GM18907 (cell line): ENCODE results near the gene SND1.
A peak's percentile ranks its signal among the peaks of the same experiment; 100 is the strongest.

Experiments used
- ATAC-seq: cut with Tn5 transposase; IDR thresholded peaks from one replicate; pipeline ENCODE4 v1.9.1; 2021; ENCODE audit warnings: mild to moderate bottlenecking, moderate library complexity; ENCODE audit not compliant: unreplicated experiment

The SND1 gene

GRCh38 chr7:127885843-127886242 is 233.8 kb downstream of the SND1 start:
- no peak for ATAC-seq

DNA sequence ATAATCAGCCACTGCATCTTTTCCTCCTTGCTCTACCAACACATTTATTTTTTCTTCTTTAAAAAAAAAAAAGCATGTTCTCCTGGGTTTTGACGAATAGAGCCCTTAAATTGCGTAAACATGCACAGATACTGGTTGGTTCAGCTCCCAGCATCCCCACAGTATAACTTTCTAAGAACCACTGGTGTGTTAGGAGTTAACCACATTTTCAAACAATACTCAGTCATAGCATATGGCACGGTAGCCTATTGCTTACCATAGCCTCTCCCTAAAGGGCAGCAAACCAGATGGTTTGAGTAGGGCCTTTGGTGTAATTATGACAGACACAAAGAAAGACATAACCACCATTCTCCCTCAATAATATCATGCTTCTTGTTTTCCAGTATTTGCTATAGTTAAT is 234.3 kb downstream of the SND1 start:
- ATAC-seq = no peak

- no peak for ATAC-seq
These were observed 235.1 kb downstream of the SND1 start for GRCh38 chr7:127887096-127887495.

GRCh38 chr7:127887631-127888030 is 235.6 kb downstream of the SND1 start:
- ATAC-seq = no peak

GRCh38 chr7:127888411-127888810 is 236.4 kb downstream of the SND1 start:
- ATAC-seq = no peak

DNA sequence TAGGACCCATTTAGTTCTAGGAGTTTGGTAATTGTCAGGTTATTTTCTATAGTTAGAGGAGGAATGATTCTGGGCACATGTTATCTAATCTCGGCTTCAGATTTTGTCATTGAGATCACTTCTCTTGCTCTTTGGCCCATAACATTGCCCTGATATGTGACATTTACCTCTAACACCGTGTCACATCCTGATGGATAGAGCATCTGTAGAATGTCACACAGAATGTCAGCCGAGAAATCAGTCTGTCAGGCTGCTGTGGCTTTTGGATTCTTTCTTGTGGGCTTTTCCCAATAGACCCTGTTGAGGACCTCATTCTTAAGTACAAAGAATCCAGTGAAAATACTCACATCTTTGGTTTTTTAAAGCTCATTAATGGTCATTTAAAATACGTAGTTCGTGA is 236.8 kb downstream of the SND1 start:
- ATAC-seq = no peak

DNA sequence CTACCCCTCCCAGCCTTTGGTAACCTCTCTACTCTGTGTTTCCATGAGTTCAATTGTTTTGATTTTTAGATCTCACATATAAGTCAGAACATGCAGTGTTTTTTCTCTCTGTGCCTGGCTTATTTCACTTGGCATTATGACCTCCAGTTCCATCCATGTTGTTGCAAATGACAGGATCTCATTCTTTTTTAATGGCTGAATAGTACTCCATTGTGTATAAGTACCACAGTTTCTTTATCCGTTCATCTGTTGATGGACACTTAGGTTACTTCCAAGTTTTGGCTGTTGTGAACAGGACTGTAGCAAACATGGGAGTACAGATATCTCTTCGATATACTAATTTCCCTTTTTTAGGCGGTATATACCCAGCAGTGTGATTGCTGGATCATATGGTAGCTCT is 237.7 kb downstream of the SND1 start:
- ATAC-seq = no peak

DNA sequence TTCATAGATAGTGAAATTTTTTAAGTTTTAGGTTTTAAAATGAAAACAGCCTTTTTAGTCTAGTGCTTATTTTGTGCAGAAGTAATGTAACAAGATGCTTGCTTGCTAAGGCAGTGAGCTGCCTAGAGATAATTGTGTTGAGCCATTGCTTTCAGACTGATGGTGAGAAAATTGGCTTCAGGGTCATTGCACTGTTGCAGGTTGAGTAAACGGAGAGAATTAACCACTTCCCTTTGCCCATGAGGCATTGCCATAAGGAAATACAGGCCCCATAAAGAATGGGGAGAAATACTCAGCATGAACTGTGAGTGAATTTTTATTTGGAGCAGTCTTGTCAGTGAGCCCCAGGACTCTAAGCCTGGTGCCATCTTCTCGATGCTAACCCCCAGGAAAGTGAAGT is 238.7 kb downstream of the SND1 start:
- ATAC-seq = no peak

DNA sequence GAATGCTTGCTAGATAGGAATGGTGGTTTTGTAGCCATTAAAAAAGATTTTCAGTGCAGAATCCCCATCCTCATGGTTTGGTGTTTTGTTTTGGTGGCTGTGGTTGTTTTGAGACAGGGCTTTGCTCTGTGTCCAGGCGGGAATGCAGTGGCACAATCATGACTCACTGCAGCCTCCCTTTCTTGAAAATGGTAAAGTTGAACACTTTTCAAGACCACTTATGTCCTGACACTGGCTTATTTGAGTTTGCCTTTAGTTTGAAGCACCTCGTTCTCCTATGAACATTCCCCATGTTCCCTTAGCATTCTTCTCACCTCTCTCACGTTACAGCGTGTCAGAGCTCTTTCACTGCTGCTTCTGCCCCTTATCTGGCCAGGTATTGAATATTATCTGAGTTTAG is 239.2 kb downstream of the SND1 start:
- ATAC-seq = no peak

DNA sequence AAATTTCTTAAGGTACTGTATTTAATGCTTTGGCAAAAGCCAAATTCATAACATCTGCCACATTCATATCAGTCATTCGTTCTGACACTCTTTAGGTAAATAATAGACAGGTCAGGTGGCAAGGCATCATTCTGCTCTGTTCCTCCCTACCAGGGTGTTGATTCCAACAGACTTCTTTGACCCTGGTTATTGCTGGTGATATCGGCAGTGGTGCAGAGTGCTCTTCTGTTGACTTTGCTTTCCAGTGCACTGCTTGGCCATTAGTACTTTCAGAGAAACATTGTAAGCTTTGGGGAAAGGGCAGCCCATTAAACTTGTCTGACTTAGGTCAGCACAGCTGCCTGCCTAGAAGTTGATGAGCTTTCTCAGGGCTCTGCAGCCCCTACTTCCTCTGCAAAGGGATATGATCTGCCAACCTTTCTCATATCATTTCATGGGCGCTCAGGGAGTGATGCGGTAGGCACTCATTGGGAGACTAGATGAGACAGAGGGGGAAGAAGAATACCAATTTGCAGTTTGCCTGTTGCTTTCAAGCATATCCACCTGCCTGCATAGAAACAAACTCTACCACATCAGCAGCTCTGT is 240.0 kb downstream of the SND1 start:
- no peak for ATAC-seq

DNA sequence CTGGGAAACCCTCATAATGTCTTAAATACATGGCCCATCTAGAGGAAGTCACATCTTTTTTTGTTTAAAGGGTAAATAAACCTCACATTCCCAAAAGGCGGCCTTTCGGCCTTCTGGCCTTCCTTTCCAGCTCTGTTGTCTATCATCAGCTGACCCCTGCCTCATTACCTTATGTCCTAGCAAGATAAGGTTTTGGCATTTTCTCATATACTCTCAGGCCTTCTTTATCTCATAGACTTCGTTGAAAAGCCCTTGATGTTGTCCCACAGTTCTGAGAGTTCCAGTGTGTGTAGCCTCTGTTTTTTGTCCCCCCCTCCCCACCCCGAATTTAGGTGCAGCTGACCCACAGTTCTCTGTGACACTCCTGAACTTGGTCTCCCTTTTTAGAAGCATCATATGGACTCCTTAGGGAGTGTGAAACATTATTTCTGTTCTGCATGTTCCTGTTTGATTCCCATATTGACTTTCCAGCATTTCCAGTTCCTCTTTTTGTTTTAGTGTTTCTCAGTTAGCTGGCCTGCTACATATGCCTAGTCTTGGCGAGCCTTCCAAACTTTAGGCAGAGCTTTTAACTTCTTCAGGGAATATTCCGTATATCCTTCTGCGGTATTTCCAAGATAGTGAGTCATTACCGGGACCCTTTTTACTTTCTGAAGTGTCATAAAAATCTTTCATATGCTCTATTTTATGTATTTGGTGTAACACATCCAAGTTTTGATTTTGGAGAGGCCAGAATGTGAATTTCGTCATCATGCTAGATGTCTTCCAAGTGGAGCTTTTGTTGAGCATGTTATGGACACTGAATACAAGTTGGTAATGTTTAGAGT is 240.7 kb downstream of the SND1 start:
- ATAC-seq = no peak

DNA sequence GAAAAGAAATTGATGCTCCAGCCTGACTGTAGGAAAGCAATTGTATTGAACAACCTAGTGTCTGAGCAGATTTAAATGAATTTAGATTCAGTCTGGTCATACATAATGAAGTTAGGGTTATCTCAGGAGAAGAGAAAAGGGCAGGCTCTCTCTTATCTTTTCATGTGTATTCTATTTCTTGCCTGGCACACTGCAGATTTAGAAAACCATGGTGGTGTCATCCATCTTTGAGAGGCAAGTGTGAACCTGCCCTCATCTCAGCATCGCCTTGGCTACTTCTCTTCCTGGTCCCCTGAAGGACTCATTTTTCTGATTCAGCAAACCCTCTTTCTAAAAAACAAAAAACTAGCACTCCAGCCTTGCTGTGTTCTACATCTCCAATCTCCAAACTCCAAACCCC is 241.6 kb downstream of the SND1 start:
- no peak for ATAC-seq

DNA sequence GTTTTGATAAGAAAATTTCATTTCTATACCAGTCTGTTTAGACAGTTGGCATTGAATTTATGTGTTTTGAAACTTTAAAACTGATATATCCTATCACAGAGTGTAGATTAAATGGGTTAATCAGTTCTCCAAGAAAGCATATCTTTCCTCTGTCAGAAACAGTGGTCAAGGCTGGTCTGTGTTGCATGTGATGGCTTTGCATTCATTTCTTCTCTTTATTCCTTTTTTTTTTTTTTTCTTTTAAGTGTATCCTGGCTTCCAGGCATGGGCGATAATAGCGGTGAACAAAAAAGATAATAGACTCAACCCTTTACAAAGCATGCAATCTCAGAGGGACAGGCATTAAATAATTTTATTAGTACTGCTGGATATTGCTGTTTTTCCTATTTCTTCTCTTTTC is 242.6 kb downstream of the SND1 start:
- ATAC-seq = no peak

- no peak for ATAC-seq
These were observed 243.4 kb downstream of the SND1 start for GRCh38 chr7:127895360-127895759.

DNA sequence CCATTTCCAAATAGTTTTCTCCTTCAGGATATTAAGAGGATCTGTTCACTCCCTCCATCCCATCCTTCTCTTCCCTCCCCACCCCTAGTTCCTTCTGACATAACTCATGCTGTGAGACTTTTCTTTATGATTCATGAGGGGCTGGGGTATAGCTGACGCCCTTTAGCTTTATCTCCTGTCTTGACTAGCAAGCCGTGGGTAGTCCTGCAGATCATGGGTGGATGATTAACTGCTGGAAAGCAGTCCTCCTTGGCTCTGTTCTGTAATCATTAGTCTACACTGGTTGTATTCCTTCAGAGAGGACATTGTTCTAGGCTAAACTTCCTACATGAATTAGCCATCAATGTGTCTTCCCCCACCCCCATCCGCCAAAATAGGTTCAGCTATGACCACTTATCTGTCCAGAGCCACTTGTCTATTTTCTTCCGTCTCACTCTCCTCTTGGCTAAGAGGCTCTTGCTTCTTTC is 243.9 kb downstream of the SND1 start:
- no peak for ATAC-seq

- no peak for ATAC-seq
These were observed 244.7 kb downstream of the SND1 start for GRCh38 chr7:127896659-127897058.

- no peak for ATAC-seq
These were observed 245.9 kb downstream of the SND1 start for GRCh38 chr7:127897704-127898454.

- ATAC-seq = no peak
These were observed 247.4 kb downstream of the SND1 start for GRCh38 chr7:127899411-127899810.

- no peak for ATAC-seq
These were observed 248.1 kb downstream of the SND1 start for GRCh38 chr7:127900141-127900540.

DNA sequence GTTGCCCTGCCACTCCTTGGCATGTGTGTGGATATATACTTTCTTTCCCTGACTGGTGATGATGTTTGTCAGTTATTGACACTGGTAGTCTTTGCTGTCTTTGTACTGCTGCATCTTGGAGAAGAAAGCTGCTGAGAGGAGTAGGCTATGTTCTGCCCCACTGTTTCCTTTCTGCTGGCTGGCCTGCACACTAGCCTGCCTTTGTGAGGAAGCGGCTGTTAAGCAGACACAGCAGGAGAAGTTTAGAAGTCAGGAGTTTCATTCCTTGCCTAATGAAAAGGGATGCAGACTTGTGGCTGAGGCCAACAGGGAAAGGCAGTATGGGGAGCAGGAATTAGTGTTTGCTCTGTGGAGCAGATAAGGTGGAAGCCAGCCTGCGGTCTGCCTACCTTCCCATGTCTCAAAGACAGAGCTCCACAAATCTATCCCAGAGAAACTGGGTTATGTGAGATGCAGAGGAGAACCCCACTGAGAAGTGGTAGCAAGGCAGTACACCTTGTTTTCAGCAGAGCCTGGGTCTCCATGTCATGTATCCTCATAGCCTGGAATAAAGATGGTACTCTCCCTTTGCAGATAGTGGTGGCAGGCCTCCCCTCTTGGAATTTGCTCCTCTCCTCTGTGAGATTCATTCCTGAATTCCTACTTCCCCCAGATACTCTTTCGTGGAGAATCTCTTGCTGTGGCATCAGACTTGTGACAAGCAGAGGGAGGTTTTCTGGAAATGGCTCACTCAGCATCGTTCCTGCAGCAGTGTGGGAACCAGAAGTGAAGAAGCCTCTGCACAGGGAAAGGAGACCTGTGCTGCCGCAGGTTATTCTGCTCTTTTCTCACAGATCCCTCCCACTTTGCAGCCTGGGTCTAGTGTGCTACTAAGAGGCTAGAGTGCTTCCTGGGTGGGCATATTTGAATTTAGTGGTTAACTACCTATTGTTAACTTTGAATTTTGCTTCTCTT is 249.0 kb downstream of the SND1 start:
- peak; percentile 56 for ATAC-seq
